GM15510 (cell line): Measurements from ENCODE around the gene AKT1.

Experiments used
- POLR2A ChIP-seq: IDR thresholded peaks from 3 replicates; pipeline ENCODE4 v1.6.1; 2011; ENCODE audit warnings: borderline replicate concordance; ENCODE audit not compliant: insufficient read length; ENCODE audit errors: extremely low read depth

AKT1 gene

GRCh38 chr14:104725772-104726548, 69.6 kb downstream of the AKT1 start:
- no peak for TF ChIP-seq POLR2A

GRCh38 chr14:104724981-104725771, 70.4 kb downstream of the AKT1 start:
- TF ChIP-seq POLR2A = no peak

- no peak for TF ChIP-seq POLR2A
Measured at GRCh38 chr14:104724407-104724980, 71.1 kb downstream of the AKT1 start.

GRCh38 chr14:104723651-104724406, 71.7 kb downstream of the AKT1 start, which contains the start of gene ADSS1:
Gene ADSS1 (plus strand): TSS chr14:104724229. CDS start chr14:104724271, 42 bp downstream.
- TF ChIP-seq POLR2A = peak; percentile 45

- TF ChIP-seq POLR2A = no peak
Measured at GRCh38 chr14:104722938-104723650, 72.5 kb downstream of the AKT1 start.

GRCh38 chr14:104721505-104722431, 73.8 kb downstream of the AKT1 start:
- TF ChIP-seq POLR2A = no peak
